Neural crest cell (in vitro differentiated cells): ENCODE data around the gene DDN. TPM values are rescaled to one million over a fixed set of nuclear protein-coding genes. Genes with fewer than 3 reads are reported as not detected.

ENCODE experiments used
- DNase-seq: peaks from one replicate; pipeline ENCODE4 v3.0.0; 2021; ENCODE audit warnings: low read depth, mixed read lengths, low spot score
- H3K27ac Mint-ChIP-seq: one replicate; pipeline ENCODE4 v1.8.0; 2021; ENCODE audit warnings: mild to moderate bottlenecking, mixed read lengths; ENCODE audit not compliant: unreplicated experiment
- H3K27me3 Mint-ChIP-seq: 2 replicates; pipeline ENCODE4 v1.8.0; 2021; ENCODE audit warnings: low read depth, mild to moderate bottlenecking, mixed read lengths
- H3K36me3 Mint-ChIP-seq: 2 replicates; pipeline ENCODE4 v1.8.0; 2021; ENCODE audit warnings: low read depth, mild to moderate bottlenecking, mixed read lengths
- H3K4me1 Mint-ChIP-seq: 2 replicates; pipeline ENCODE4 v1.8.0; 2021; ENCODE audit warnings: mixed read lengths
- H3K4me3 Mint-ChIP-seq: one replicate; pipeline ENCODE4 v1.8.0; 2021; ENCODE audit warnings: mild to moderate bottlenecking, mixed read lengths
- H3K9me3 Mint-ChIP-seq: 2 replicates; pipeline ENCODE4 v1.8.0; 2021; ENCODE audit warnings: mixed read lengths
- CTCF ChIP-seq: fragments of 200-600 bp; sonication (generic); conservative IDR thresholded peaks from 2 replicates; pipeline ENCODE4 v1.5.0; 2021; ENCODE audit warnings: antibody characterized with exemption, mild to moderate bottlenecking
- total RNA-seq: library from RNA; stranded (reverse); gene quantifications from 2 replicates; pipeline ENCODE4 v1.2.1, GENCODE V29; 2021

Gene DDN
- total RNA-seq, 1 donor from 2014 or later = 0.51 TPM

- Mint-ChIP-seq H3K9me3 (no peaks in the 10 kb centered on the region), H3K27ac (no peak overlapping the region), H3K4me1 (peaks cover 27% of the 10 kb centered on the region), H3K4me3 (peak overlapping the region; percentile 64), H3K27me3 (peaks cover 98% of the 10 kb centered on the region), H3K36me3 (no peaks in the 10 kb centered on the region)
- DNase-seq = no peak
- TF ChIP-seq CTCF = no peak
Measured at GRCh38 chr12:48981757-48982157, 17.4 kb downstream of the DDN start.

GRCh38 chr12:48980953-48981756, 18.0 kb downstream of the DDN start:
- H3K4me3 Mint-ChIP-seq = peak overlapping the region; percentile 65
- no peaks in the 10 kb centered on the region for H3K36me3 Mint-ChIP-seq
- peaks cover 27% of the 10 kb centered on the region for H3K4me1 Mint-ChIP-seq
- peaks cover 99% of the 10 kb centered on the region for H3K27me3 Mint-ChIP-seq
- DNase-seq = no peak
- no peak overlapping the region for H3K27ac Mint-ChIP-seq
- no peaks in the 10 kb centered on the region for H3K9me3 Mint-ChIP-seq
- TF ChIP-seq CTCF = no peak

GRCh38 chr12:48980389-48980952, 18.7 kb downstream of the DDN start:
- peaks cover 99% of the 10 kb centered on the region for H3K27me3 Mint-ChIP-seq
- peak overlapping the region; percentile 65 for H3K4me3 Mint-ChIP-seq
- no peaks in the 10 kb centered on the region for H3K9me3 Mint-ChIP-seq
- peaks cover 24% of the 10 kb centered on the region for H3K4me1 Mint-ChIP-seq
- TF ChIP-seq CTCF = no peak
- no peaks in the 10 kb centered on the region for H3K36me3 Mint-ChIP-seq
- DNase-seq = no peak
- H3K27ac Mint-ChIP-seq = no peak overlapping the region

- no peak for DNase-seq
- Mint-ChIP-seq H3K36me3 (no peaks in the 10 kb centered on the region), H3K9me3 (no peaks in the 10 kb centered on the region), H3K4me1 (peaks cover 24% of the 10 kb centered on the region), H3K4me3 (peak overlapping the region; percentile 39), H3K27me3 (peaks cover 99% of the 10 kb centered on the region), H3K27ac (no peak overlapping the region)
- TF ChIP-seq CTCF = no peak
Measured at GRCh38 chr12:48979602-48980388, 19.4 kb downstream of the DDN start.

- peaks cover 99% of the 10 kb centered on the region for H3K27me3 Mint-ChIP-seq
- H3K4me3 Mint-ChIP-seq = peak overlapping the region; percentile 69
- TF ChIP-seq CTCF = no peak
- no peak overlapping the region for H3K27ac Mint-ChIP-seq
- no peaks in the 10 kb centered on the region for H3K36me3 Mint-ChIP-seq
- H3K4me1 Mint-ChIP-seq = peaks cover 24% of the 10 kb centered on the region
- DNase-seq = no peak
- no peaks in the 10 kb centered on the region for H3K9me3 Mint-ChIP-seq
Measured at GRCh38 chr12:48978741-48979601, 20.2 kb downstream of the DDN start.
